Prostate gland (tissue), 2 donors: Measurements from ENCODE around the gene RUSC1. TPM values are rescaled to one million over a fixed set of nuclear protein-coding genes. Genes with fewer than 3 reads are reported as not detected.
"Not testable (repeated sequence)": the region's sequence is repeated elsewhere in the genome, so short reads cannot be mapped to it uniquely, and the experiment has no call there.

Experiments
- DNase-seq: peaks from one replicate; pipeline ENCODE4 v3.0.0-alpha.2; 2019; ENCODE audit warnings: low spot score
- H3K27ac ChIP-seq, 2 donors: fragments of 200-600 bp; sonication (generic); 2 replicates each; pipeline ENCODE4 v1.5.1; 2017 to 2019
- H3K27me3 ChIP-seq: fragments of 200-600 bp; sonication (generic); replicated peaks from 2 replicates; pipeline ENCODE4 v1.5.1; 2019; ENCODE audit not compliant: insufficient read depth
- H3K36me3 ChIP-seq, 2 donors: fragments of 200-600 bp; sonication (generic); 1 replicate in 1 of 2; 2 replicates in 1 of 2; pipeline versions ENCODE4 v1.5.1 to v1.8.1; 2017 to 2019
- H3K4me1 ChIP-seq: fragments of 200-600 bp; sonication (generic); replicated peaks from 2 replicates; pipeline ENCODE4 v1.5.1; 2019
- H3K4me3 ChIP-seq, 2 donors: fragments of 200-600 bp; sonication (generic); 2 replicates each; pipeline ENCODE4 v1.5.1; 2017 to 2019
- H3K9me3 ChIP-seq: fragments of 200-600 bp; sonication (generic); 2 replicates; pipeline ENCODE4 v1.5.1; 2017
- POLR2A ChIP-seq: fragments of 450-650 bp; IDR thresholded peaks from one replicate; pipeline ENCODE4 v1.6.1; 2016; ENCODE audit warnings: antibody characterized with exemption, mild to moderate bottlenecking
- POLR2AphosphoS5 ChIP-seq: sonication (generic); formaldehyde crosslinking; IDR thresholded peaks from one replicate; pipeline ENCODE4 v1.6.1; 2017; ENCODE audit warnings: antibody characterized with exemption
- WGBS: methylation state at CpG from one replicate; pipeline ENCODE4 v1.1.5; 2018; 5-methylcytosine and 5-hydroxymethylcytosine counted together
- intact Hi-C: fragments of 100-400 bp; cut with DNase I; formaldehyde crosslinking; loops from one replicate; pipeline ENCODE4 v1.14.2; 2022
- total RNA-seq, 2 donors: library from RNA; depleted of rRNA; stranded (reverse); fragments of >200 nt; gene quantifications; one replicate each; pipeline ENCODE4 v1.1.0, GENCODE V29; 2016
- TF ChIP-seq, protein P1 (sequence below), 4 experiments: fragments of 200-600 bp in 2 of 4; fragments of 450-650 bp in 2 of 4; sonication (generic) in 2 of 4; IDR thresholded peaks; 1 replicate in 3 of 4; 2 replicates in 1 of 4; pipeline ENCODE4 v1.5.1; 2016 to 2019; ENCODE audit warnings: antibody characterized with exemption in 4 of 4, mild to moderate bottlenecking in 2 of 4, moderate library complexity in 2 of 4

RUSC1 gene
- total RNA-seq, 2 donors from 2014 or later, result 34.0 to 35.1 TPM

DNA sequence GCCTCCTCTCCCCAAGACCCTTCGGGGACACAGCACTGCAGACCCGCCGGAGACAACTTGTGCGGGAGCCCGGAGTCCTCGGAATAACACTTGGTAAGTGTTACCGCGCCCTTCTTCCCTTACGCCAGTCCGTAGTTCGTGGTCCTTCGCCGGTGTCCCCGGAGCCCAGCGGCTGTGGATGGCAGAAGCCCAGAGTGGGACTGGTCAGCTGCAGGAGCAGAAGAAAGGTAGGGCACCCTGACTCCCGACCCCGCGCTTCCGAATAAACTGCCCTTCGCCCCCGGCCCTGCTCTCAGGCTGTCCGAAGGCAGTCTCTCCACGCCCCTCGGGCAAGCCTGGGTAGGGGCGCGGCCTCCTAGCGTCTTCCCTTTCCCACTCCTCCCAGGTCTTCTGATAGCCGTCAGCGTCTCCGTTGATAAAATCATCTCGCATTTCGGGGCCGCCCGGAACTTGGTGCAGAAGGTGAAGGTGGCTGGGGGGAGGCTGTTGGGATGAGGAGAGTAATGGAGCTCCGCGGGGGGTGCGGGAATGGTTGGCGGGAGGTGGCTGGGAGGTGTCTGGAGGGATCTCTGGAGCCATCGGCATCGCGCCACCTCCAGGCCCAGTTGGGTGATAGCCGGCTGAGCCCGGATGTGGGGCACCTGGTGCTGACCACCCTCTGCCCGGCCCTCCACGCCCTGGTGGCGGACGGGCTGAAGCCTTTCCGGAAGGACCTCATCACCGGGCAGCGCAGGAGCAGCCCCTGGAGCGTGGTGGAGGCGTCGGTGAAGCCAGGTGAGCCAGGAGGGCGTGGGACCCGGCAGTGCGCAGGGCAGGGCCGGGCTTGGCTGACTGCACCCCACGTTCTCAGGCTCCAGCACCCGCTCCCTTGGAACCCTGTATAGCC lies 4.3 kb downstream of the RUSC1 start:
- peaks cover 4% of the 10 kb centered on the region for H3K4me1 ChIP-seq
- H3K9me3 ChIP-seq, result no peaks in the 10 kb centered on the region
- no peak for TF ChIP-seq POLR2AphosphoS5
- peak; percentile 8 for TF ChIP-seq POLR2A
- TF ChIP-seq, protein P1, sequence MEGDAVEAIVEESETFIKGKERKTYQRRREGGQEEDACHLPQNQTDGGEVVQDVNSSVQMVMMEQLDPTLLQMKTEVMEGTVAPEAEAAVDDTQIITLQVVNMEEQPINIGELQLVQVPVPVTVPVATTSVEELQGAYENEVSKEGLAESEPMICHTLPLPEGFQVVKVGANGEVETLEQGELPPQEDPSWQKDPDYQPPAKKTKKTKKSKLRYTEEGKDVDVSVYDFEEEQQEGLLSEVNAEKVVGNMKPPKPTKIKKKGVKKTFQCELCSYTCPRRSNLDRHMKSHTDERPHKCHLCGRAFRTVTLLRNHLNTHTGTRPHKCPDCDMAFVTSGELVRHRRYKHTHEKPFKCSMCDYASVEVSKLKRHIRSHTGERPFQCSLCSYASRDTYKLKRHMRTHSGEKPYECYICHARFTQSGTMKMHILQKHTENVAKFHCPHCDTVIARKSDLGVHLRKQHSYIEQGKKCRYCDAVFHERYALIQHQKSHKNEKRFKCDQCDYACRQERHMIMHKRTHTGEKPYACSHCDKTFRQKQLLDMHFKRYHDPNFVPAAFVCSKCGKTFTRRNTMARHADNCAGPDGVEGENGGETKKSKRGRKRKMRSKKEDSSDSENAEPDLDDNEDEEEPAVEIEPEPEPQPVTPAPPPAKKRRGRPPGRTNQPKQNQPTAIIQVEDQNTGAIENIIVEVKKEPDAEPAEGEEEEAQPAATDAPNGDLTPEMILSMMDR (IDR thresholded peaks at IDR 0.05), result peak in 3 of 4 experiments; percentile 42 to 66 (median 50)
- 3% methylated on average over 58 of the region's 59 CpGs for WGBS
- intact Hi-C loops, result loop anchor here (2.0 to 5.0 kb wide), 5 partner anchors 16 to 267 kb away; partner anchors contain the start of genes ASH1L, ENTREP3 and FDPS
- H3K27me3 ChIP-seq, result no peaks in the 10 kb centered on the region
- H3K4me3 ChIP-seq, result peak overlapping the region; percentile 86 to 88
- H3K27ac ChIP-seq, result peak overlapping the region; percentile 95 to 97
- DNase-seq, result peak; percentile 70
- no peaks in the 10 kb centered on the region for H3K36me3 ChIP-seq

DNA sequence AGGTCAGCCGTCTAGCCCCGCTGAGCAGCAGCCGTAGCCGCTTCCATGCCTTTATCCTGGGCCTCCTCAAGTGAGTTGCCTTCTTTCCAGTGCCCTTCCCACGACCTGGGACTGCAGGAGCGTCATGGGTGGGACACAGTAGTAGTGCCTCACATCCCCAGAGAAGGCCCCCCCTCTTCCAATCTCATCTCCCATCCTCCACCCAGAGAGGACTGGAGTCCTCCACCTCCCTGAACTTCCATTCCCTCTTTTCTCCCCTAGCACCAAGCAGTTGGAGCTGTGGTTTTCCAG lies 4.9 kb downstream of the RUSC1 start:
- Histone ChIP-seq H3K36me3 (no peaks in the 10 kb centered on the region), H3K4me3 (peak overlapping the region; percentile 86 to 88), H3K27me3 (no peaks in the 10 kb centered on the region), H3K9me3 (no peaks in the 10 kb centered on the region), H3K4me1 (peaks cover 4% of the 10 kb centered on the region), H3K27ac (peak overlapping the region; percentile 95 to 97)
- intact Hi-C loops, result loop anchor here (2.0 kb wide), 1 partner anchor 17 kb away; the partner anchor contains the start of gene FDPS
- 30% methylated on average over 6 of the region's 6 CpGs for WGBS
- no peak for DNase-seq
- TF ChIP-seq POLR2A, result no peak

DNA sequence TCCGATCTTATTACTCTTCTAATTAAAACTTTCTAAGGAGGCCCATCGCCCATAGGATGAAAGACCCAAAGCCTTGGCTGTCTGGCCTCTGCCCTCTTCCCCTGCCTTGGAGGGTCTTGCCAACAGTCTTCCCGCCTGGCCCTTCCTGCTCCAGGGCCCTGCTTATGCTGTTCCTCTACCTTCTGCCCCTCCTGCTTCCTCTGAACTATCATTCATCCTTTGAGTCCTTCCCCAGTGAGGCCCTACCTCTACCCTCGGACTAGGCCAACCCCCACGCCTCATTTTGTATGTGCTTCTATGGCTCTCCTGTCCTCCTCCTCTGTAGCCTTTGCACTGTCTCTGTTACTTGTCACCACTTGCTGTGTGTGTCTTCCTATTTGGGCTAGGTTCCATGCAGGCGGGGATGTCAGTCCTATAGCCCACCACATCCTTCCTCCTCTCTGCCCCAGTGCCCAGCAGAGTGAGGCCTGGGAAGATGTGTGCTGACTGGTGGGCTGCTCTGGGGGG lies 5.4 kb downstream of the RUSC1 start:
- Histone ChIP-seq H3K4me3 (no peak overlapping the region), H3K27ac (no peak overlapping the region), H3K4me1 (peaks cover 4% of the 10 kb centered on the region), H3K36me3 (no peaks in the 10 kb centered on the region), H3K9me3 (no peaks in the 10 kb centered on the region), H3K27me3 (no peaks in the 10 kb centered on the region)
- TF ChIP-seq POLR2A (no peak), POLR2AphosphoS5 (no peak)
- TF ChIP-seq, protein P1 (IDR thresholded peaks at IDR 0.05), result no peak
- intact Hi-C loops, result no loop called here
- WGBS, result 81% methylated on average over 6 of the region's 6 CpGs
- DNase-seq, result no peak

DNA sequence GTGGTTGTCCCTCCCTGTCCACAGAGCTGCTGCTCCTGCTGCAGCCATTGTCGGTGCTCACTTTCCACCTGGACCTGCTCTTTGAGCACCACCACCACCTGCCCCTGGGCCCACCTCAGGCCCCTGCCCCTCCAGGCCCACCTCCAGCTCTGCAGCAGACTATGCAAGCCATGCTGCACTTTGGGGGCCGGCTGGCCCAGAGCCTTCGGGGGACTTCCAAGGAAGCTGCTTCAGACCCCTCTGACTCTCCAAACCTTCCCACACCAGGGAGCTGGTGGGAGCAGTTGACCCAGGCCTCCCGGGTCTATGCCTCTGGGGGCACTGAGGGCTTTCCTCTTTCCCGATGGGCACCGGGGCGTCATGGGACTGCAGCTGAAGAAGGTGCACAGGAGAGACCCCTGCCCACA lies 5.9 kb downstream of the RUSC1 start:
- intact Hi-C loops, result no loop called here
- Histone ChIP-seq H3K9me3 (no peaks in the 10 kb centered on the region), H3K4me1 (peaks cover 2% of the 10 kb centered on the region), H3K4me3 (no peak overlapping the region), H3K27ac (no peak overlapping the region), H3K27me3 (no peaks in the 10 kb centered on the region), H3K36me3 (no peaks in the 10 kb centered on the region)
- TF ChIP-seq, protein P1 (IDR thresholded peaks at IDR 0.05), result no peak
- no peak for TF ChIP-seq POLR2A
- TF ChIP-seq POLR2AphosphoS5, result no peak
- WGBS, result 84% methylated on average over 7 of the region's 7 CpGs
- DNase-seq, result no peak

DNA sequence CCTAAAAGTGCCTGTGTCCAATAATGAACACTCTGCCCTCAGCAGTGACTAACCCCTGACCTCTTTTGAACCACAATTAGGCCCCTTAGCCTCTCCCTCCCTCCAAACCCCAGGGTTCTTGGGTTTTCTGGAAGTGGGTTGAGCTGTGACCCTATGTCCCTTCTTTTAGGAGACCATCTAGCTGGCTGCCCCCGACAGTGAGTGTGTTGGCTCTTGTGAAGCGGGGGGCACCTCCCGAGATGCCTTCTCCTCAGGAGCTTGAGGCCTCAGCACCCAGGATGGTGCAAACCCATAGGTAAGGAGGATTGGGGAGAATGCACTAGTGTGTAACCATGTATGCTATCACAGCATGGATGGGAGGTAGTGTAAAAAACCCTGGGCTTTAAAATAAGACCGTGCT lies 7.3 kb downstream of the RUSC1 start:
- 84% methylated on average over 4 of the region's 4 CpGs for WGBS
- no peaks in the 10 kb centered on the region for H3K36me3 ChIP-seq
- no peak for DNase-seq
- no peaks in the 10 kb centered on the region for H3K27me3 ChIP-seq
- intact Hi-C loops, result no loop called here
- no peaks in the 10 kb centered on the region for H3K4me1 ChIP-seq
- no peak overlapping the region for H3K27ac ChIP-seq
- TF ChIP-seq POLR2A (no peak), POLR2AphosphoS5 (no peak)
- TF ChIP-seq, protein P1 (IDR thresholded peaks at IDR 0.05), result no peak
- no peaks in the 10 kb centered on the region for H3K9me3 ChIP-seq
- no peak overlapping the region for H3K4me3 ChIP-seq

DNA sequence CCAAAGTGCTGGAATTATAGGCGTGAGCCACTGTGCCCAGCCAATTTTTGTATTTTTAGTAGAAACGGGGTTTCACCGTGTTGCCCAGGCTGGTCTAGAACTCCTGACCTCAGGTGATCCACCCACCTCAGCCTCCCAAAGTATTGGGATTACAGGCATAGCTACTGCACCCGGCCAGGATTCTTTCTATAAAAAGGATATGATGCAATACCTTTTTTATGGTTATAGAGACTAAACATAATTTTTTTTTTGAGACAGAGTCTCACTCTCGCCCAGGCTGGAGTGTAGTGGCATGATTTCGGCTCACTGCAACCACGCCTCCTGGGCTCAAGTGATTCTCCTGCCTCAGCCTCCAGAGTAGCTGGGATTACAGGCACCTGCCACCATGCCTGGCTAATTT lies 8.2 kb downstream of the RUSC1 start:
- H3K9me3 ChIP-seq, intact Hi-C loops, DNase-seq, H3K27ac ChIP-seq, H3K36me3 ChIP-seq, H3K4me1 ChIP-seq, H3K27me3 ChIP-seq, H3K4me3 ChIP-seq: not testable (repeated sequence)
- 79% methylated on average over 7 of the region's 7 CpGs for WGBS
